ENCODE data around the gene TMC1. TPM values are rescaled to one million over a fixed set of nuclear protein-coding genes. Genes with fewer than 3 reads are reported as not detected.

Gene TMC1
- total and polyA plus RNA-seq, 5 experiments from 2014 or later = not detected

DNA sequence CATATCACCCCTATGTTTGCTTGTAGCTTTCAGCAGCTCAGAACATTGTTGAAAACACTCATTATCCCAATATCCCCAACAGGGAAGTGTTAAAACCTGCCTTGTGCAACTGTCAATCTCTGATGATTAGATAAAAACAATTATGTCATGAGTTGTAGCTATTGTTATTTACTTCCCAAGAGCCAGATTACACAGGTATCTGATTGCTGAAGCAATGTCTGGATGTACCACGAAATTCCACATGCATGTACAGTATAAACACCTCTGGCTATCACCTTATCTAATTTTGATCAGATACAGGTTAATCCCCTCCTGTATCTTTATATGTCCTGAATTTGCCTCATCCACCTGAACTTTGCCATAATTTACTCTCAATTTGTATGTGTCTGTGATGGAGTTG lies 38.7 kb downstream of the TMC1 start:
- H3K4me1 Mint-ChIP-seq = peaks cover 0 to 11% (median under 1%) of the 10 kb centered on the region in 4 donors
- no peak for DNase-seq
- no peaks in the 10 kb centered on the region for H3K27me3 Mint-ChIP-seq
- POLR2A ChIA-PET = no interaction called here
- no peak for ATAC-seq
- H3K4me3 Mint-ChIP-seq = no peak overlapping the region
- peaks cover 0 to 3% (median under 1%) of the 10 kb centered on the region in 9 donors for H3K9me3 Mint-ChIP-seq
- no peak overlapping the region for H3K27ac Mint-ChIP-seq
- H3K36me3 Mint-ChIP-seq = peaks cover 0 to under 1% (median 0%) of the 10 kb centered on the region in 3 donors

DNA sequence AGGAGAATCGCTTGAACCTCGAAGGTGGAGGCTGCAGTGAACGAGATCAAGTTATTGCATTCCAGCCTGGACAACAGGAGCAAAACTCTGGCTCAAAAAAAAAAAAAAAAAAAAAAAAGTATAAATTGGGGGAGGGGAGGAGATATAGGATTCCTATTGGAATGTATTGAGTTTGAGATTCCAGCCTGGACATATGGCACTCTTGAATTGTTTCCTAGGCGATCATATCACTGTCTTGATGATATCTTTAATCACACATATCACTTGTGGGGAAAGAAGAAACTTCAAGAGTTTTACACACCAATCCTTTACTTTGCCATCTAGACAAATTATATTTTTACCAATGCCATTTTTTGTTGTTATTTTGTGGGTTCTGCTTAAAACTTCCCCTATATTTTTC lies 42.4 kb downstream of the TMC1 start:
- POLR2A ChIA-PET = no interaction called here
- Mint-ChIP-seq H3K27ac (no peak overlapping the region), H3K9me3 (peaks cover 0 to 12% (median 7%) of the 10 kb centered on the region in 9 donors), H3K27me3 (no peaks in the 10 kb centered on the region), H3K36me3 (peaks cover 0 to 6% (median 0%) of the 10 kb centered on the region in 3 donors), H3K4me1 (peaks cover 0 to 1% (median 0%) of the 10 kb centered on the region in 4 donors), H3K4me3 (no peak overlapping the region)
- DNase-seq (no peak), ATAC-seq (no peak)

DNA sequence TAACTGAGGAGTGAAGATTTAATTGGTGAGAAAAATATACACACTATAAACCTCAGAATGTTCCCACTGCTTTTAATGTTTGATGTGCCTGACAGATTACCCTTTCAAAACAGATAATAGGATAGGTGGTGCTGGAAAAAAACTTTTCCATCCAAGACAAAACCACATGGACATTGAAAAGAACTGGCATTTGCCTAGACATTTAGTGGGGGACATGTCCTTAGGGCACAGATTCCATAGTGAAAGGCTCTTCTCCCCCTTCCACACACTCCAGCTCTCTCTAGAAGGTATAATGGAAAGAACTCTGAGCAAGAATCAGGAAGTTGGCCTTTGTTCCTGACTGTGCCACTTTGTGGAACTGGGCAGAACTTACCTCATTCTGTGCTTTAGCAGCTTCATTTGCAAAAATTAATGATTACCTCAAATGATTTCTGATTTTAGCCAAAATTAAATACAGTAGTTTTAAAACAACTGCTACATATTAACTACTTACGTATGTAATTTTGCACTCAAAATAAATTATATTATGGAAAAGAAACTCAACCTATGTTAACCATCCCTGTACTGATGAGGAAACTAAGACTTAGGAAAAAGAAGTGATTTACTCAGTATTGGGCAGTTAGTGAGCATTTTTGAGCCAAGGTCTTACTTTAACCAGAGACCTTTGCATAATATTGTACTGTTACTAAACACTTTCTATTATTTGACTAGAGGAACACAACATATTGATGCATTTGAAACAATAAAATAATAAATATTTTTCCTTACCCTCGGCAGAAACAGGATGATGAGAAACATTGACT lies 43.3 kb downstream of the TMC1 start:
- ATAC-seq (no peak), DNase-seq (no peak)
- no peaks in the 10 kb centered on the region for H3K27me3 Mint-ChIP-seq
- H3K36me3 Mint-ChIP-seq = peaks cover 0 to 6% (median 0%) of the 10 kb centered on the region in 3 donors
- no peak overlapping the region for H3K4me3 Mint-ChIP-seq
- H3K4me1 Mint-ChIP-seq = peaks cover 0 to 1% (median 0%) of the 10 kb centered on the region in 4 donors
- POLR2A ChIA-PET = interaction anchor here (0.9 kb wide), 1 partner anchor 202 kb away, joined by 3 read pairs; no protein-coding TSS in a partner anchor
- no peak overlapping the region for H3K27ac Mint-ChIP-seq
- peaks cover 0 to 12% (median 7%) of the 10 kb centered on the region in 9 donors for H3K9me3 Mint-ChIP-seq

DNA sequence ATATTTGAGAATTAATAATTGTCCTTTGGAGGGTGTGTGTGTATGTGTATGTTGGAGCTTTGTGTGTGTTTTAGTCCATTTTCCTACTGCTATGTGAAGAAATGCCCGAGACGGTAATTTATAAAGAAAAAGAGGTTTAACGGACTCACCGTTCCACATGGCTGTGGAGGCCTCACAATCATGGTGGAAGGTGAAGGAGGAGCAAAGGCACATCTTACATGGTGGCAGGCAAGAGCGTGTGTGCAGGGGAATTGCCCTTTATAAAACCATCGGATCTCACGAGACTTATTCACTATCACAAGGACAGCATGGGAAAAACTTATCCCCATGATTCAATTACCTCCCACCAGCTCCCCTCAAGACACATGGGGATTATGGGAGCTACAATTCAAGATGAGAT lies 44.1 kb downstream of the TMC1 start:
- Mint-ChIP-seq H3K36me3 (peaks cover 0 to 6% (median 0%) of the 10 kb centered on the region in 3 donors), H3K4me1 (peaks cover 0 to 1% (median 0%) of the 10 kb centered on the region in 4 donors), H3K4me3 (no peak overlapping the region), H3K27me3 (no peaks in the 10 kb centered on the region), H3K27ac (no peak overlapping the region), H3K9me3 (peaks cover 0 to 12% (median 7%) of the 10 kb centered on the region in 9 donors)
- no peak for ATAC-seq
- DNase-seq = no peak
- POLR2A ChIA-PET = no interaction called here

DNA sequence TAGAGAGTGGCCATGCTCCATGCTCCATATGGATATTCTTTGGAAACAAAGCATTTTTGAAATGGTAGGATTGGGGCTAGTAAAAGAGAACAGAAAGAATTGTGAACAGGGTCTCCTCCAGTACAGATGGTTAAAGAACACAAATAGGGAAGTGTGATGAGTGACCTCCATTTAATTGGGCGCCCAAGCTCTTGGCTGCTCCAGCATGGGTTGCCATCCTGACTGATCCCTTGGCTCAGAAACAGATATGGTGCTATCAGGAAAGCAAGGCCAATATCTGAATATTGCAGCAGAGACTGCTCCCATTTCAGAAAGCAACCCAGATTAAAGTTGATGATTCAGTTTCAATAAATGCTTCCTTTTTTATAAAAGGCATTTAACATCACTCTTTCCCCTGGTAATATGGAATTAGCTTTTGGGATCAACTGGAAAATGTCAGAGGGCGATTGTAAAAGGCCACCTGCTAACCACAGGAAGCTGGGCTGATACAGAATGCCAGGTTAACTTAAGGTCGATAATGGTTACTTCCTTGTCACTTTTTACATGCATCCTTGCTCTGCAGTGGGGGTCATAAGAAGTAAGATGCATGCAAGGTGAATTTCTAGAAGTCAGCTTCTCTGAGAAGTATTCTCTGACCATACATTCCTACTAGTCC lies 52.9 kb downstream of the TMC1 start:
- ATAC-seq (no peak), DNase-seq (no peak)
- H3K9me3 Mint-ChIP-seq = no peaks in the 10 kb centered on the region
- no peaks in the 10 kb centered on the region for H3K36me3 Mint-ChIP-seq
- peaks cover 0 to 4% (median 0%) of the 10 kb centered on the region in 5 donors for H3K27me3 Mint-ChIP-seq
- H3K4me1 Mint-ChIP-seq = peaks cover 0 to 4% (median 0%) of the 10 kb centered on the region in 4 donors
- POLR2A ChIA-PET = no interaction called here
- H3K27ac Mint-ChIP-seq = no peak overlapping the region
- no peak overlapping the region for H3K4me3 Mint-ChIP-seq

DNA sequence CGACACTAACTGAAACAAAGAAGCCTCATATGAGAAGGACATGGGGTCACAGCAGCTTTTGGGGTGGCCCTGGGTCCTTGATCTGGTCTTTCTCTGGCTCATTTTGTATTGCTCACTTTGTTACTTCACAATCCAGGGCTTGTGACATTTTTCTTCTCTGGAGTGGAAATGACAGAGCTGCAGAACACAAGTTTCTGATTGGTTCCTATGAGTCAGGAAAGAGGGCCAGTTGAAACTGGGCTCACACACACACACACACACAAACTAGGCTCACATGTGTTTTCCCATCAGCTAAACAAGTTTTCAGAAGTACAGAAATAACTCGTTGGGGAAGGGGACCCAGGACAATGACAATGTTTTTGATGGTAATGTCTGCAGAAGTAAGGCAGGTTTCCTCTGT lies 54.3 kb downstream of the TMC1 start:
- H3K4me1 Mint-ChIP-seq = peaks cover 0 to 4% (median 0%) of the 10 kb centered on the region in 4 donors
- H3K4me3 Mint-ChIP-seq = no peak overlapping the region
- DNase-seq (no peak), ATAC-seq (no peak)
- H3K36me3 Mint-ChIP-seq = no peaks in the 10 kb centered on the region
- POLR2A ChIA-PET = interaction anchor here (0.6 kb wide), 1 partner anchor 217 kb away, joined by 5 read pairs; no protein-coding TSS in a partner anchor
- H3K27ac Mint-ChIP-seq = no peak overlapping the region
- H3K9me3 Mint-ChIP-seq = no peaks in the 10 kb centered on the region
- peaks cover 0 to 4% (median 0%) of the 10 kb centered on the region in 5 donors for H3K27me3 Mint-ChIP-seq

DNA sequence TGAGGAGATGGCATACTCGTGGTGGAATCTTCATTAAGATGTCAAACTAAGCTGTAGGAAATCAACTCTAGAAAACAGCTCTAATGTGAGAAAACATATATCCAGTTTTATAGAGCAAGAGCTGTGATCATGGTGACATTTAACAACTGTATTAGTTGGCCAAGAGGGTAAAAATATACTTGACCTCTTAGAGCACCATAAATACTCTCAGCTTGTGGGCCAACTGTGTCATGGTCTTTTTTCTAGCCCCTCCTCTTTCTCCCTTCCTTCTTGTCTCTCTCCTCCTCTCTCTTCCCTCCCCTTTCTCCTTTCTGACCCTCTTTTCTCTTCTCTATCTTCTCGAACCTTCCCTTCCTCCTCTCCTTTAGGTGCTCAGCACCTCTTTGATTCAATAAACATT lies 54.7 kb downstream of the TMC1 start:
- POLR2A ChIA-PET = interaction anchor here (0.6 kb wide), 1 partner anchor 217 kb away, joined by 5 read pairs; no protein-coding TSS in a partner anchor
- peaks cover 0 to 4% (median 0%) of the 10 kb centered on the region in 5 donors for H3K27me3 Mint-ChIP-seq

DNA sequence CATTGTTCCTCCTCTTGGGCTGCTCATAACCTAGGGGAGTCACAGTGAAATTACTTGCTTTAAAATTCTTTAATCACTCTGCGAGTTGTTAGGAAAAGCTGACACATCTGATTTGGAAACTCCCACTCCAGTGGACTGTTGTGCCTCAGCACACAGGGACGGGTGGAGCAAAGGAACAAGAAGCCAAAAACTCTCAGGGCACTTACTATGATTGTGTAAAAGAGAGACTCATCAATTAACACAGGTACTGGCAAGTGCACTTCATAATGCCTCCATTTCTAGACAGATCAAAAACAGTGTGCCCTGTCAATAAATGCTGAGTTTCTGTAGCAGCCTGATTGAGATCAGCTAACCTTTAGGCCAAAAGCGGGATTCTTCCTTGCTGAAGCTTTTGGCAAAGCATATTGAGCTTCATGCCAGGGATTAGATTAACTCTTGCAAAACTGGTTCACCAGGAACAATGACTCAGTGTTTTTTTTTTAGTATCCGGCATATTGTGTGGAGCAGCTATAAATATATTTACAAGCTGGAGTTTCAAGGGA lies 55.9 kb downstream of the TMC1 start:
- DNase-seq (no peak), ATAC-seq (no peak)
- Mint-ChIP-seq H3K4me1 (peaks cover 0 to 4% (median 0%) of the 10 kb centered on the region in 4 donors), H3K9me3 (no peaks in the 10 kb centered on the region), H3K36me3 (no peaks in the 10 kb centered on the region), H3K4me3 (no peak overlapping the region), H3K27ac (no peak overlapping the region), H3K27me3 (peaks cover 0 to 4% (median 0%) of the 10 kb centered on the region in 5 donors)
- POLR2A ChIA-PET = no interaction called here

More for the DNA sequence above, 54.7 kb downstream of the TMC1 start:
- Mint-ChIP-seq H3K36me3 (no peaks in the 10 kb centered on the region), H3K27ac (no peak overlapping the region), H3K4me3 (no peak overlapping the region), H3K4me1 (peaks cover 0 to 4% (median 0%) of the 10 kb centered on the region in 4 donors), H3K9me3 (no peaks in the 10 kb centered on the region)
- DNase-seq = no peak
- no peak for ATAC-seq

DNA sequence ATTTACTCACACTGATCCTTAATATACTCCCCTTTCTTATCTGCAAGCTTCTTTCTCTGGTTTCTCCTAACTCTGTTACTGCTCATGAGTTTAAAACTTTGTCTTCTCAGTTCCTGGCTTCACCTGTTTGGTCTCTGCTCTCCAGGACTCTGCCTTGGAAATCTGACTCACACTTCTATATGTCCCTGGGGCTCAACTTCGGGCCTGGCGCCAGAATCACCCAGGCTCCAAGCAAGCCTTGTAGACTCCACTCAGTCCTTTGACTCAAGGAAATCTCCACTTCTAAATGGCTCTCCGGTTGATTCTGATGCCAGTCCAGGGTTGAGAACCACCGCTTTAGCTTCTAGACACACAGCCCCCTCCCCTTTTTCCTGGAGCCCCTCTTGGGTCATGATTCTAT lies 57.8 kb downstream of the TMC1 start:
- POLR2A ChIA-PET = no interaction called here
- Mint-ChIP-seq H3K4me3 (no peak overlapping the region), H3K27ac (no peak overlapping the region), H3K9me3 (no peaks in the 10 kb centered on the region), H3K36me3 (no peaks in the 10 kb centered on the region), H3K4me1 (peaks cover 0 to 4% (median 0%) of the 10 kb centered on the region in 4 donors), H3K27me3 (peaks cover 0 to under 1% (median 0%) of the 10 kb centered on the region in 5 donors)
- ATAC-seq = no peak
- DNase-seq = no peak

DNA sequence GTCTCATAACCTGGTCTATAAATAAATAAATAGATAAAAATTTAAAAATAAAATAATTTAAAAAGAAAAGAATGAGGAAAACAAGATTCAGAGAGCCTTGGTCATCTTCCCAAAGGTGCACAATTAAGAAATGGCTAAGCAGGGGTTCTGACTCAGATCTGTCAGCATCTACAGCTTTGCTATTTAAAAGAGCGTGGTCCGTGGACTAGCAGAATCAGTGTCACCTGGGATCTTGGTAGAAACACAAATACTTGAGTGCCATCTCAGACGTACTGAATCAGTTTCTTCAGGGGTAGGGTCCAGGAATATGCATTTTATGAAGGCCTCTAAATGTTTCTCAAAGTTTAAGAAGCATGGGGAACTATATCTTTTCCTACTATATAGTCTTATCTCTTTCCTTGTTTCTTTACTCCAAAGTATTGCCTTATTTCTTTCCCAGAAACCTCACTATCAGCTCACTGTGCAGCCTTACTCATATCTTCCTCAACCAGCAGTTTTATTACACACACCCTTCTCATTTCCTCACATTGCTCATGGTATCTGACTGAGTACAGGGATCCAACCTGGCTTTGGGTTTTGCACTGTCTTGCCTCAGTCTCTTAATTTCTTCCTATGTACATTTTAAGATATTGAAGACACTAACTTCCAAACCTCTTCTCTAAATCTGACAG lies 58.6 kb downstream of the TMC1 start:
- Mint-ChIP-seq H3K4me3 (no peak overlapping the region), H3K36me3 (no peaks in the 10 kb centered on the region), H3K9me3 (no peaks in the 10 kb centered on the region), H3K4me1 (peaks cover 0 to 4% (median under 1%) of the 10 kb centered on the region in 4 donors), H3K27me3 (no peaks in the 10 kb centered on the region), H3K27ac (no peak overlapping the region)
- POLR2A ChIA-PET = no interaction called here
- DNase-seq (no peak), ATAC-seq (no peak)

DNA sequence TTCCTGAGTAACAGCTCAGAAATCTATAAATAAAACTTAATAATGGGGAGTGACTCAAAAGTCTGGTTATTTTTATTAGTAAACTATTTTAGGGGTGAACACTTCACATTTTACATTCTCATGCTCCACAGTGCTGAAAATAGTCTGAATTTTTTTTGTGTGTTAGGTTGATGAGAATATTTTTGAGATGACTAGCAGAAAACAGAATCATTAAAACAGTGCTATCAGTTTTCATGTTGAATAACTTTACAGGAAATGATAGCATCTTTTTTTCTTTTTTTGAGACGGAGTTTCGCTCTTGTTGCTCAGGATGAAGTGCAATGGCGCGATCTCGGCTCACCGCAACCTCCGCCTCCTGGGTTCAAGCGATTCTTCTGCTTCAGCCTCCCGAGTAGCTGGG lies 60.3 kb downstream of the TMC1 start:
- Mint-ChIP-seq H3K4me1 (peaks cover 4 to 14% (median 8%) of the 10 kb centered on the region in 4 donors), H3K4me3 (no peak overlapping the region), H3K27ac (no peak overlapping the region), H3K27me3 (no peaks in the 10 kb centered on the region), H3K9me3 (no peaks in the 10 kb centered on the region), H3K36me3 (no peaks in the 10 kb centered on the region)
- no peak for ATAC-seq
- POLR2A ChIA-PET = no interaction called here
- DNase-seq = no peak

DNA sequence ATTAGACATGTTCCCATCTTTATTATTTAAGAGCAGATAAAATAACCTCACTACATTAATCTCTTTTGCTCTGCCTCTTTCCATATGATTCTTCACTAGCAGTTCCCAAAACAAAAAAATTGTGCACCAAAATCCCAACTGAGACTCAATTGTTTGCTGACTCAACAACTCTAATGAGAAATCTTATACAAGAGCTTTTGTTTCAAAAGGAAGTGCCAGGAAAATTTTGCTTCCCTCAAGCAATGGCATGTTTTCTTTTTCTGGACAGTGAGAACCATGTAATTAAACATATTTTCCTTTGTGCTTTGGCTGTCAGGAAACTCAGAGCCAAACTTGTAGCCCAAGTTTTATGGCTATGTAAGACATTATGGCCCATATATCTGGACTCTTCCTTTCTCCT lies 62.0 kb downstream of the TMC1 start:
- H3K27ac Mint-ChIP-seq = no peak overlapping the region
- POLR2A ChIA-PET = no interaction called here
- peaks cover 4 to 19% (median 9%) of the 10 kb centered on the region in 4 donors for H3K4me1 Mint-ChIP-seq
- ATAC-seq = no peak
- no peak for DNase-seq
- no peaks in the 10 kb centered on the region for H3K36me3 Mint-ChIP-seq
- H3K4me3 Mint-ChIP-seq = no peak overlapping the region
- H3K27me3 Mint-ChIP-seq = no peaks in the 10 kb centered on the region
- H3K9me3 Mint-ChIP-seq = no peaks in the 10 kb centered on the region

Data from naive thymus-derived CD8-positive, alpha-beta T cell (primary cell).